Stimulated activated CD8-positive, alpha-beta memory T cell treated with anti-CD3 and anti-CD28 coated beads, Interleukin-4, amount 100 ng/mL, for 4 hours (primary cell): Measurements from ENCODE around the gene TEAD4.

Experiments
- DNase-seq, 2 donors: peaks; one replicate each; pipeline ENCODE4 v3.0.0-alpha.2; 2020; ENCODE audit warnings: low read depth in 2 of 2, low spot score in 1 of 2

Gene TEAD4

DNA sequence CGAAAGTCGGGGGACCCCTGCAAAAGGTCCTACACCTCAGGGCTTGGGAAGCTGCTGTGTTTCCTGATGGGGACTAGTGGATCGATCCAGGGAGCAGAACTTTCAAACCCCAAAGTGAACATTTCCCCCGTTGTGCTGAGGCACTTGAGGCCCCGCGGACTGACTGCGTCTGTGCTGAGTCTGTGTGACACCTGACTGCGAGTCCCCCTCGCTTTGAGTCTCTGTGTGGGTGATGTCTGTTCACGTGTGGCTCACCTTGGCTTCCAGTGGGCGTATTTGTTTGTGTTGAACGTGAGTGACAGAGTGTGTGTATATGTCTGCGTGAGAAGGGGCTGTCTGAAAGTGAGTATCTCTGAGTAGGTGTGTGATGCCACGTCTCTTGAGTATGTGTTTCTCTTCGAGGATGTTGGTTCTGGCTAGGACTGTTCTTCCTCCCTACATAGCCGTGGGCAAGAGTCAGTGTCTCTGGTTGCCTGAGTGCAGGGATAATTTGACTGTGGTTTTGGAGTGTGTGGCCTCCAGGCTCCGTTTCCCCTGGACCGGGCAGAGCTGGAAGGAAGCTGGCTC is 1.3 kb downstream of the TEAD4 start:
- no peak for DNase-seq

DNA sequence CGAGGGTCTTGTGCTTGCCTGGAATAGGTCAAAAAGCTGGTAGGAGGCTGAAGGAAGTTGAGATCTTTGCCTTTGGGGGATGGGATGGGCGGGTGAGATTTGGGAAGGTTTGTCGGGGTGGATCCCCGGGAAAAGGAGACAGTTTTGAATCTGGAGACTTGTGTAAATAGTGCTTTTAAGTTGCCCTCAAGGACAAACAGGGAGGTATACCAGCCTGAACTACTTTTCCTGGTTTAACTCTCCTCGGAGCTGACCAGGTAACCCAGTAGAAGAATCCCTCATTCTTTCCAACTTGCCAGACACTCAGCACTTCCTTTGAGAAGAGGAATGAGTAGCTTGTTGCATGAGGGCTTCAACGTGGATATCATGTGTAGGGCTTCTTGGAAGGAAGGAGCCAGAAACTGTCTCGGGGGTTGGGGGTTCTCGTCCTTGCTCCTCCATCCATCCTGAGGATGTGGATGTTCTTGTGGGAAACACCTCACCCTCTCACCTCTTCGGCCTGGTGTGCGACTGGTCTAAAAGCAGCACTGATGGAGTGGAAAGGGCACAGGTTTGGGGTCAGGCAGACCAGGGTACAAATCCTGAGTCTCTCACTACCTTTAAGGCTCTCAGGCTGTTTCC is 1.9 kb downstream of the TEAD4 start:
- no peak for DNase-seq

DNA sequence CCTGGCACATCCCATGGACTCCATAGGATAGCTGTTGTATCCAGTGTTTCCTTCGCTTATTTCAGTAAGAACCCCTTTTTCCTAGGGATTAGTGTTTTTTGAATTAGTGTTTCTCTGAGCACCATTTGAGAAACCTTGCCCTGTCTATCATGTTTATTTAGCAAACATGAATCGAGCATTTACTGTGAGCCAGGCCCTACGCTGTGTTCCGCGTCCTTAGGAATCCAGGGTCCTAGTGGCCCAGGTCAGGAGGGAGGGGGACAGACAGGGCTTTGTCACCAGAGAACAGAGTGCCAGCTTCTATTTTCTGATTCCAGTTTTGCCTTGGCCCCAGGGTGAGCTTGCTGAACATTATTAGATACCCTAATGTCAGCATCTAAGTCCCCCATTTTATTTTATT is 2.5 kb downstream of the TEAD4 start:
- no peak for DNase-seq

DNA sequence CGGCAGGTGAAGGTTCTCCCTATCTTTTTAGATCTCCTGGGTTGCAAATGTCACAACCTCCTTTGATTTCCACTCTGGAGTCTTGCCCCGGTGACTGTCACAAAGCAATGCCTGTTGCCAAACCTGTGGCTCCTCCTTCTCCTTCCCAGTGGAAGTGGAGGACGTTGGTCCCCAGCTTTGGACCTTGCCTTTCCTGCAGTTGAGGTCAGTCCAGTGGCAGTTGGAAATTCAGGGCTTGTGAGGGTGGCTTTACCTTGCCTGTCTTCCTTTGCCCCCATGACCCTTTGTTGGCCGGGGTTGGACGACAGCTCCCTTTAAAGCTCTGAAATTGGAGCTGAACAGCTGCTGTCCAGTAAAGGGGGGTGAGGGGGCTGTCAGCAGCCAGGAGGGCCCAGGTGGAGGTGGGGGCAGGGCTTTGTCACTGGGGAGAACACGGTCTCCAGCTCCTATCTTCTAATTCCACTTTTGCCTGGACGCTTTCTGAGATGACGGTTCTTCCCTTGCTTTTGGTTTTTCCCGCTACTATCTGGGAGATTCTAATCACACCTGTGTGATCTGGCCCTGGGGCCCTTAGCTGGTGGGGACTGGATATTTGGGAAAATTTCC is 4.1 kb downstream of the TEAD4 start:
- no peak for DNase-seq

DNA sequence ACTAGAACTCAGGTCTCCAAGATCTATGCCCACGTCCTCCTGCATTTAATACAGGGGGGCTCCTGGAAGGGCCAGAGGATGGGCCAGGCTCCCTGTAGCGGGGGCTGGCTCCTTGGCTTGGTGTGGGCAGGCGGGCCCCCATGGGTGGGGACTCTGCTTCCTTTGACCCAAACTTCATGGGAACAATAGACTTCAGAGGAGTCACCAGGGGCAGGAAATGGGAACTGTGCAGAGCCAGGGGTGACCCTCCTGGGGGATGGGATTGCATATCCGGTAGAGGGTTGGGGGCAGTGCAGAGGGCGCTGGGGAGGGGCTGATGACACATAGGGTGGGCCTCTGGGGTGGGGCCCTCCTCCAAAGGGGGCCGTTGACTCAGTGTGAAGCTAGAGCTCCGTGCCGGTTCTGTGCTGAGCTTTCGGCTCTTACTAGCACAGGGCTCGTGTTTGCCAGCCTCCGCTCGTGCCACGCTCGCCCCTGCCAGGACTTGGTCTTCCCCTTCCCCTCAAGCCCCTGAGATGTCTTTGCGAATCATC is 4.6 kb downstream of the TEAD4 start:
- no peak for DNase-seq

DNA sequence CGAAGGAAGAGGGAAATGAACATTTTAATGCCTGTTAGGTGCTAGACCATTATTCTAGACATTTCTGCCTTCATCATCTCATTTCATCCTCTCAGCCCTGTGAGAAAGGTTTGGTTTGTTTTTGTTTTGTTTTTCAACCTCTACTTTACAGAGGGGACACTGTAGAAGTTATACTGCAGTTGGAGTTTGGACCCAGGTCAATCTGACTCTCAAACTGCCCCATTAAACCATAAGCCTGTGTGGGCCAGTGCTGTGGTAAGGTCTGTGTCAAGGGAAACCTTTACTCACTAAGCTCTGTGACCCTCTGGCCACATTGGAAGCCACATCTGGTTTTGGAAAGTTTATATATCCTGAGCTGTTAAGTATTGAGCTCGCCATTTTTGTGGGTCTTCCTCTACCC is 8.5 kb downstream of the TEAD4 start:
- DNase-seq = no peak

DNA sequence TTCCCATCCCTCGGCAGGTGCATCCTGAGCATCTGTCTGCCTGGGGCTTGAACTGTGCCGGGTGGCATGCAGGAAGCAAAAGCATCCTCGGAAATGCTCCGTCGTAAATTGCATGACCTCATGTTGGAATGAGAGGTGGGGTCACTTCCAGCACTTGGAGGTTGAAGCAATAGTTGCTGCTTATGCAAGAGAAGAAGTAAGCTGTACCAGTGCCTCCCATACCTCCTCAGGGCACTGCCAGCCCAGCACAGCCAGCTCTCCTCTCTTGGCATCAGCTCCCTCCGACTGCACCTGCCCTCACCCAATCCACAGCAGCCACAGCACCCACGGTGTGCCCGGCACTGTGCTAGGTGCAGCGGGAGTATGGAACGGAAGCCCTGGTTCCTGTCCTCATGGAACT is 11.5 kb downstream of the TEAD4 start:
- no peak for DNase-seq

DNA sequence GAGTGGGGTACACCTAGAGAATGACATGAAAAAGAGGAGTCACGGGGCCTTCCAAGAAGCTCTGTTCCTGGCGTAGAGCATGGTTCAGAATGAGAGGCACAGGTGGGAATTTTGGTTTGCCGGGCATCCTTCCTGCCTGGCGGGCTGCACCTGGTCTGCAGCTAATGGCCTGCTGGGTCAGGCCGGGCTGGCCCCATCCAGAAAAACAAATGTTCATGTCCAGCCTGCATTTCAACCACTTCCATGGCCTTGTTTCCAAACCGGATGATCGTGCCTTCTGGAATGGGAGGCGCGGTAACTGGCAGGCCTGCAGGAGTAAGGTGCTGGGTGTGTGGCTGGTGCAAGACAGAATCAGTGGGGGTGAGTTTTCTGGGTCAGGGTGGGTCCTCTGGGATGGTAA is 14.4 kb downstream of the TEAD4 start:
- DNase-seq = no peak

DNA sequence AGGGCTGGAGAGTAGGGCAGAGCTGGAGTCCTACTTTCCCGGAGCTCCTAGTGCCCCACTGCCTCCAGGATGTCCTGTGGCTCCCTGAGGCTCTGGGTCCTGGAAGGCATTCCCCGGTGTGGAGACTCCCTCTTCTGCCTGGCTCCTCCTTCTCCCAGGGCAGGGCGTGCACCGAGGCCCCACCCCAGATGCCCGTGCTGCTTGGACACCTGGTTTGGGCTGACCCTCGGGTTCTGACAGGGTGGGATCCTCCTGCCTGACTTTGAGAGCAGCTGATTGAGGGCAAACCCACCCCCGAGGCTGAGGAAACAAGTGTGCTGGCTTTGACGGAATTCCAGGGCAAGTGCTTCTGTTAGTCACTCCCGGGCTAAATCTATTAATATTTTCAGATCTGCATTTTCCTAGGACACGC is 15.4 kb downstream of the TEAD4 start:
- no peak for DNase-seq

DNA sequence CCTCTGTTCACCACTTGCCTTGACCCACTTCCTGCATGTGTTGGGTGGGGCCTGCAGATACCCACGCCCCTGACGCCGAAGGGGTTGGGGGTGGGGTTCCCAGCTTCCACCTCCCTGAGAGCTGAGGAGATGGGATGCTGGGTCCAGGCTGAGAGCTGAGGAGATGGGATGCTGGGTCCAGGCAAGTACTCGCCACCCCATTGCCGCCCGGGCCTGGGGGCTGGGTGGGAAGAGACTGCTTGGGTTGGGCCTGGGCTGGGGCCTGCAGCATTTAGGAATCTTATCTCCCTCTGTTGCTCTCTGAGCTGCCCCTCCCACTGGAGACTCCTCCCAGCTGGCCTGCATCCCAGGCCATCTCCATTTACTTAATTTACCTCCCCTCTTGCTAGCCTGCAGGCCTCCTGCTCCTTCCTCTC is 17.4 kb downstream of the TEAD4 start:
- DNase-seq = no peak

DNA sequence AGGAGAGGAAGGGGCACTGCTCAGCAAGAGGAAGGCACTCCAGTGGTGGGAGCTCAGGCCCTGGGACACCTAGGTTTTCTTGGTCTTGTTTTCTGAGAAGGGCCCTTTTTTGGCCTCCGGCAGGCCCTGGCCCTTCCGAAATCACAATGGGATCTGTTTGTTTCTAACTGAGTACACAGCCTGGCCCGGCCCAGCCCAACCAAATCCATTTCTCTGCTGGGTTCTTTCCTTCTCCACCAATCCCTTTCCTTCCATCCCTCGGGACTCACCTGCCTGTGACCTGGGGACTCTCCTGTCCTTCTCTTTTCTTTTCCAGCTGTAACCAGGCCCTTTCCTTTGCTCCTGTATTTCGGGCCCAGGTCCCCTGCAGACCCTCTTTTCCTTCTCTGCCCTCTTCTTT is 18.6 kb downstream of the TEAD4 start:
- no peak for DNase-seq

DNA sequence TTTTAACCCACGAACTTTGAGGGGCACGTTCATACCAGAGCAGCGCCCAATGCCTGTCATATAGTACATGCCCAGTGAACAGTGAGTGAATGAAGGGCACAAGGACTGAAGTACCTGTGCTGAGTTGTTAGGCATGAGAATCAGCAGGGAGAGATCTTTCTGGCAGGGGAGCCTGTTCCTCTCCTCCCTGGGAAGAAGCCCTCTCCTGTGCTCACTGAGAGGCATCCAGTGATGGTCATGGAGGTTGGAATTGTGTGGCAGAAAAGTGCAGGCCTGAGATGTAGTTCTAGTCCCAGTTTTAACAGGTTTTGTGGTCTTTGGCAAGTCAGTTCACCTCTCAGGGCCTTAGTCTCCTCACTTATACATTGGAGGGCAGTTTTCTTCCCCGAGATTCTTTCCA is 20.6 kb downstream of the TEAD4 start:
- no peak for DNase-seq

DNA sequence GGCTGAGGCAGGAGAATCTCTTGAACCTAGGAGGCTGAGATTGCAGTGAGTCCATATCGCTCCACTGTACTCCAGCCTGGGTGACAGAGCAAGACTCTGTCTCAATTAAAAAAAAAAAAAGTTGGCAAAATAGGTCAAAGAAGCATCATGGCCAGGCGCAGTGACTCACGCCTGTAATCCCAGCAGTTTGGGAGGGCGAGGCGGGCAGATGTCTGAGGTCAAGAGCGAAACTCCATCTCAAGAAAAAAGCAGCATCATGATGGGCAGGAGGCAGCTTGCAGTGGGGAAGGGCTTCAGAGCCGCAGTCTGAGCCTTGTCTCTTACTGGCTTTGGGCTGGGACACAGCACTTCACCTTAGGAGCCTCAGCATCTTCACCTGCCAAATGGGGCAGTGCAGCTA is 21.4 kb downstream of the TEAD4 start:
- DNase-seq = no peak

DNA sequence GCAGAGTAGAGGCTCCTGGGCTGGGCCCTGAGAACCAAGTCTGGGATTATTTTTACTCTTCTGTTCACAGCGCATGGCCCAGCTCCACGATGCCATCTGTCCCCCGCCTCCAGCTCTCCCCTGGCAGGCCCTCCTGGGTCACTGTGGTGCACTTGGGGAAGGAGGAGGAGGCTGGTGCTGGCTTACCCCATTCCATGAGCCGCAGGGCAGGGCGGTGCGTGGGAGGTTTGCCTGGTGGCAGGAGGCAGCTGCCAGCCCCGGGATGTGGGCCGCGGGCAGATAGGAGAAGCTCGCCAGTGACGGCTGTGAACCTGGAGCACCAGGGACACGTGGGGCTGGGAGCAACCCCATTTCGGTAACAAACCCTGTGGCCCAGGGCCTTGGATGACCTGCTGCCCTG is 23.2 kb downstream of the TEAD4 start:
- DNase-seq = no peak

DNA sequence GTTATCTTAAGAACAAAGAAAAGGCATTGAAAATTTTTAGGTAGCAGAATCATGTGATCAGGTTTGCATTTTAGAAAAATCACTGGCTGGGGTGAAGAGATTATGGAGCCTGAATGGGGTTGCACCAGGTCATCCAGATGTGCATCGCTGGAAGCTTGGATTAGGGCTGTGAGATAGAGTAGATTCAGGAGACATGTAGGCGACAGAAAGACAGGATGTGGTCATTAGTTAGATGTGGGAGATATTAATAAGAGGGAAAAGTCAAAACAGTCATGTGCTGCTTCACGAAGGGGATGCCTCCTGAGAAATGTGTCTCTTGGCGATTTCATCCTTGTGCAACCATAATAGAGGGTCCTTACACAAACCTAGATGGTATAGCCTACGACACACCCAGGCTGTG is 25.1 kb downstream of the TEAD4 start:
- no peak for DNase-seq

DNA sequence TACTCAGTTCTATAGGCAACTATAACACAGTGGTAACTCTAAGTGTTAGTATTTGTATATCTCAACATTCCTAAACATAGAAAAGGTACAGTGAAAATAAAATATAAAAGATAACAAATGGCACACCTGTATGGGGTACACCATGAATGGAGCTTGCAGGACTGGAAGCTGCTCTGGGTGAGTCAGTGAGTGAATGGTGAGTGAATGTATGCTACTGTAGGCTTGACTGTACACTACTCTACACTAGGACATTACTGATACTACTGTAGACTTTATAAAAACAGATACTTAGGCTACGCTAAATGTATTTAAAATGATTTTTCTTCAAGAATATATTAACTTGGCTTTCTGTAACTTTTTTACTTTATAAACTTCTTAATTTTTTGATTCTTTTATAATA is 25.5 kb downstream of the TEAD4 start:
- no peak for DNase-seq

DNA sequence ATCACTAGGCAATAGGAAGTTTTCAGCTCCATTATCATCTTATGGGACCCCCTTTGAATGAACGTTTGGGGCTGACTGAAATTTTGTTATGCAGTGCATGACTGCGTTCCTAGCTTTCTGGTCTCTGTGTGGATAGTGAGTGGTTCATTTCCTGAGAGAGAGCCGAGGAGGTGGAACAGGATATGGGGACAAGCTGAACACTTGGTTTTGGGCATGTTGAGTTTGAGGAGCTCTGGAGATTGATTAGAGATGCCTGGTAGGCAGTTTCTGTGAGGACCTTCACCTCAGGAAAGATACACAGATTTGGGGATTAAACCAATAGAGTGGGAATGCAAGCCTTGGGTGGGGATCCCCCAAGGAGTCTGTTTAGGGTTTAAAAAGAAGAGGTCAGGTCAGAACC is 27.7 kb downstream of the TEAD4 start:
- DNase-seq = no peak

DNA sequence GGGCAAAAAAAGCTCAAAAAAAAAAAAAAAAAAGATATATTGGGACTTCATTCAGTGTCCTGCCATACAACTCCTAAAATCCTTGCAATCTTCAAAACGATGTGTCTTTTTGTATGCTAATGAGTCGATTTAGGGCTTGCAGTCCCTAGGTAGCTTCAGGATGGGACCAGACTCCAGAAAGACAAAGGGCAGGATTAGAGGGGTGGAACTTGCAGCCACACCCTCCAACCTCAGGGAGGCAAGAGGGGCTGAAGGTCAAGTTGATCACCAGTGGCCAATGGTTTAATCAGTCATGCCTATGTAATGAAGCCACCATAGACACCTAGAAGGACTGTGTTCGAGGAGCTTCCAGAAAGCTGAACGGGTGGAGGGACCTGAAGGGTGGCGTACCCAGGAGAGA is 29.3 kb downstream of the TEAD4 start:
- no peak for DNase-seq

DNA sequence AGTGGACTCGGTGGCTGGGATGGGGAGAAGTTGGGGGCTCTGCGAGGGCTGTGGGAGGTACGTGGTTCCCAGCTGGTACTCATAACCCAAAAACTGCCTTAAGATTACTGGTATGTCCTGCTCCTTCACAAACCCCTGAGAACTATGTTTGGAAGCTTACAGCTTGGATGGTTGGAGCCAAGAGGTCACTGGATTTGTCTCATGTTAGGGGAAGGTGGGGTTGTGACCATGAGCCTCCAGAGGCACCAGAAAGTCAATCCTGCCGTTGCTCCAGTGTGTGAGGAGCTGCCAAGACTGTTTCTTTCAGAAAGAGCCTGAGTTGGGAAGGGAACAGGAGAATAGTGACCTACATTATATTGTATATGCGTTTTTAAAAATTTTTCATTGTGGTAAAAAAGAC is 33.5 kb downstream of the TEAD4 start:
- DNase-seq = no peak

DNA sequence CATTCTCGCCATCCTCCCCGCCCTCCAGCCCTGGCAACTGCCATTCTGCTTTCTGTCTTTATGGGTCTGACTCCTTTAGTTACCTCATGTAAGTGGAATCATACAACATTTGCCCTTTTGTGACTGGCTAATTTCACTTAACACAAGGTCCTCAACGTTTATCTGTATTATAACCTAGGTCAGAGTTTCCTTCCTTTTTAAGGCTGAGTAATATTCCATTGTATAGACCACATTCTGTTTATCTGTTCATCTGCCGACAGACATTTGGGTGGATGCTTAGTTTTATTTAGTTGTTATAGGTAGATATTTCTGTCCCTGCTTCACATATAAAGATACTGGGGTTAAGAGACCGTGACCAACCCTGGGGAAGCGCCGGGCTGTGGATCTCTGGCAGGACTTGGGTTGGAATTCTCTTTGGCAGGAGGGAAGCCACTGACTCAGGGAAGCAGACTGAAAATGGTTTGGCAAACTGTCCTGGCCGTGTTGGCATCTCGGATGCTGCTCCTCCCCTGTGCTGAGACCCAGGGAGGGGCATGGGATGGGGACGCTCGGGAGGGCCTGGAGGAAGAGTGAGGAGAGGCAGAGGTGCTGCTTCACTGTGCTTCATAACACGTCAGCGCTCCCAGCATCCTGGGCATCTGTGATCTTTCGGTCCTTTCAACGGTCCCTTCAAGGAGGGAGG is 38.9 kb downstream of the TEAD4 start:
- no peak for DNase-seq

DNA sequence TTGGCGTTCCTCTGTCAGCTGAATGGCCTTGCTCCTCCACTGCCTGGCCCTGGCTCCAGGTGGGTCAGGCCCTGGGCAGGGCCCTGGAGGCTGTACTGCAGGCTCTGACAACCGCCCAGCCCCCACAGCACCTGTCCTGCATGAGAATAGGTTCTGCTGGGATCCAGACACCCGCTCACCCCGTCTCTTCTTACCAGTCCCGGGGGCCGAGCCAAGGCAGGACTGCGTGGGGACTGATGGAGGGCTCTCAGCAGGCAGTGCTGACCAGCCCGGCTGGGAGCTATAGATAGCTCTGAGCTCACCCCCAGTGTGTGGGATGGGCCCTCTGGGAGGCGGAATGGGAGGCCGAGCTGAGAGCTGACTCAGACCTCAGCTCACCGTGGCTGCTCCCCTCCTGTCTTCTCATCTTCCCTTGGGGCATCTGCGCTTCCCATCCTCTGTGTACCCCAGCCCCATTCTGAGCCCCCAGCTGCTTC is 39.6 kb downstream of the TEAD4 start:
- DNase-seq = no peak

DNA sequence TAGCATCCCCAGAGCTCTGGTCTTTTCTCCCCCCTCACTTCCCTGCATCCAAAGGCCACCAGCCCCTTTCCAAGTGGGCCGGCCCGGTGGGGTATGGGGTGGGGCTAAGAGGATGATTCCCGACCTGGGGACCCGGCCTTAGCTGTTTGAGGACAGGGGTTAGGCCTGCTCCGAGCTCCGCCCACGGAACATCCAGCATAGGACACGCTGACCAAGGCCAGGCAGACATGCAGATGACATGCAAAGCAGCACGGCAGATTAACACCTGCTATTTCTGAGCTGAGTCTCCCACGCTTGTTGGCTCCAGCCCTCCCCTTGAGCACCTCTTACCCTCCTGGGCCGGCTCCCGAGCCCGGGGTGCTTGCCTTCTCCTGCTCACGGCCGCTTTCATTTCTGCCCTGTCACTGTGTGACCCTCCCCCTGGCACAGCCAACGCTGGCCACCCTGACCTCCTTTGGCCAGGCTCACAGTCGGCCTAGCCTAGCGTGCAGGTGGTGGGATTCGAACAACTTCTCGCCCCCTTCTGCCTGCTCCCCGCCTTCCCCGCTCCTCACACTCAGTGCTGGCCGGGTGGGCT is 40.2 kb downstream of the TEAD4 start:
- no peak for DNase-seq
